Kidney epithelial cell (primary cell): ENCODE results near the gene OGFOD3. TPM values are rescaled to one million over a fixed set of nuclear protein-coding genes. Genes with fewer than 3 reads are reported as not detected.

ENCODE experiments used
- DNase-seq: peaks from one replicate; pipeline ENCODE4 v3.0.0-alpha.2; 2010; ENCODE audit warnings: low read depth
- H3K27me3 ChIP-seq: 2 replicates; pipeline ENCODE4 v1.6.0; 2011; ENCODE audit warnings: low read length; ENCODE audit not compliant: control insufficient read depth, insufficient read depth
- H3K36me3 ChIP-seq: 2 replicates; pipeline ENCODE4 v1.5.1; 2011; ENCODE audit warnings: low read length; ENCODE audit not compliant: control insufficient read depth, insufficient read depth
- H3K4me3 ChIP-seq: 2 replicates; pipeline ENCODE4 v1.5.1; 2011; ENCODE audit warnings: low read depth, mild to moderate bottlenecking, control low read depth, low read length
- CTCF ChIP-seq: IDR thresholded peaks from 2 replicates; pipeline ENCODE4 v1.5.1; 2011; ENCODE audit warnings: mild to moderate bottlenecking, moderate library complexity, low read length, control low read depth, inconsistent platforms; ENCODE audit not compliant: insufficient read depth, poor library complexity, severe bottlenecking
- total RNA-seq: library from RNA; depleted of rRNA; stranded (reverse); fragments of >200 nt; gene quantifications from 2 replicates; pipeline ENCODE4 v1.2.3, GENCODE V29; 2015

Gene OGFOD3
- total RNA-seq, 1 donor from 2014 or later: 29.8 TPM

- TF ChIP-seq CTCF: no peak
- no peak for DNase-seq
Observed at GRCh38 chr17:82392941-82393340, 25.4 kb downstream of the OGFOD3 start.

GRCh38 chr17:82392209-82392920 lies 26.0 kb downstream of the OGFOD3 start:
- Histone ChIP-seq H3K27me3 (peaks cover 10% of the 10 kb centered on the region), H3K36me3 (no peaks in the 10 kb centered on the region), H3K4me3 (no peak overlapping the region)
- DNase-seq: no peak
- TF ChIP-seq CTCF: no peak

More at GRCh38 chr17:82392941-82393340, 25.4 kb downstream of the OGFOD3 start:
- no peak overlapping the region for H3K4me3 ChIP-seq
- no peaks in the 10 kb centered on the region for H3K36me3 ChIP-seq
- H3K27me3 ChIP-seq: peaks cover 4% of the 10 kb centered on the region

GRCh38 chr17:82391496-82392066 lies 26.8 kb downstream of the OGFOD3 start:
- TF ChIP-seq CTCF: no peak
- Histone ChIP-seq H3K36me3 (no peaks in the 10 kb centered on the region), H3K4me3 (no peak overlapping the region), H3K27me3 (peaks cover 18% of the 10 kb centered on the region)
- no peak for DNase-seq

- peaks cover 22% of the 10 kb centered on the region for H3K27me3 ChIP-seq
- H3K36me3 ChIP-seq: no peaks in the 10 kb centered on the region
- no peak overlapping the region for H3K4me3 ChIP-seq
- no peak for DNase-seq
- no peak for TF ChIP-seq CTCF
Observed at GRCh38 chr17:82390860-82391435, 27.4 kb downstream of the OGFOD3 start.

DNA sequence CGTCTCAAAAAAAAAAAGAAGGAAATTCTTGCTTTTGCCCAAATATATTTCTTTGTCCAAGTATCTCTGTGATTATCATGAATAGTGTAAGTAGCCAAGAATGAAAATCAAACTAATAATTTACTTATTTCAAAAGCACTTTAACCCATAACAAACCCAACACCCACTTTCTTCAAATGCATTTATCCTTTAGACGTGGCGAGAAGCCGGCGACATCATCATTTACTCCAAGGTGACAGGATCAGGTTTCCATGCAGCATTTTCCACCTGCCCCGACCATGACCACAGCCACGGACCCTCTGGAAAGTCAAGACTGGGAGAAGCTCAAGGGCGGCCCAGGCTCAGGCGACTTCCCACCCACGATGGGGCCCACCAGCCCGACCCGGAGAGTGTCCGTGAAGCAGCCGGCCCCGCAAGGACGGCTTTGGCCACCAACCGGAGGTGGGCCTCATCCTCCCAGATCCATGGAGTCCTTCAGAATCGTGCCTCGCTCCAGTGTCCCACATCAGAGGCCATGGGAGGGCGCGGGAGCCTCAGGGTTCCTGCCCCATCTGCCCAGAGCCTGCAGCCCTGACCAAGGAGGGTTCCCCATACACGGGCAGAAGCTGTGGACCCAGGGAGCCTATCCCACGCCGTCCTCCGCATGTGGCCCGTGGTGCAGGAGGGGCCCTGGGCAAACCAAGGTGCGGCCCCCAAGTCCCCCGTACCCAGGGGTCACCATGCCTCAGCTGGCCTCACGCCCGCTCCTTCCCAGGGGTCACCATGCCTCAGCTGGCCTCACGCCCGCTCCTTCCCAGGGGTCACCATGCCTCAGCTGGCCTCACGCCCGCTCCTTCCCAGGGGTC lies 28.1 kb downstream of the OGFOD3 start:
- Histone ChIP-seq H3K27me3 (peaks cover 28% of the 10 kb centered on the region), H3K36me3 (no peaks in the 10 kb centered on the region), H3K4me3 (no peak overlapping the region)
- no peak for DNase-seq
- TF ChIP-seq CTCF: no peak
